Measurements from ENCODE around the gene SIK3. TPM values are rescaled to one million over a fixed set of nuclear protein-coding genes. Genes with fewer than 3 reads are reported as not detected.

Gene SIK3
- total RNA-seq, 4 donors from 2014 or later, result 45.0 to 70.2 (median 48.8) TPM

- peaks cover 0 to 4% (median 0%) of the 10 kb centered on the region in 4 donors for H3K4me1 ChIP-seq
- peaks cover 0 to 87% (median 8%) of the 10 kb centered on the region in 3 donors for H3K36me3 ChIP-seq
- WGBS, 2 donors, result 81 to 84% methylated on average over 10 to 11 of the region's 11 CpGs
- TF ChIP-seq, protein P1, sequence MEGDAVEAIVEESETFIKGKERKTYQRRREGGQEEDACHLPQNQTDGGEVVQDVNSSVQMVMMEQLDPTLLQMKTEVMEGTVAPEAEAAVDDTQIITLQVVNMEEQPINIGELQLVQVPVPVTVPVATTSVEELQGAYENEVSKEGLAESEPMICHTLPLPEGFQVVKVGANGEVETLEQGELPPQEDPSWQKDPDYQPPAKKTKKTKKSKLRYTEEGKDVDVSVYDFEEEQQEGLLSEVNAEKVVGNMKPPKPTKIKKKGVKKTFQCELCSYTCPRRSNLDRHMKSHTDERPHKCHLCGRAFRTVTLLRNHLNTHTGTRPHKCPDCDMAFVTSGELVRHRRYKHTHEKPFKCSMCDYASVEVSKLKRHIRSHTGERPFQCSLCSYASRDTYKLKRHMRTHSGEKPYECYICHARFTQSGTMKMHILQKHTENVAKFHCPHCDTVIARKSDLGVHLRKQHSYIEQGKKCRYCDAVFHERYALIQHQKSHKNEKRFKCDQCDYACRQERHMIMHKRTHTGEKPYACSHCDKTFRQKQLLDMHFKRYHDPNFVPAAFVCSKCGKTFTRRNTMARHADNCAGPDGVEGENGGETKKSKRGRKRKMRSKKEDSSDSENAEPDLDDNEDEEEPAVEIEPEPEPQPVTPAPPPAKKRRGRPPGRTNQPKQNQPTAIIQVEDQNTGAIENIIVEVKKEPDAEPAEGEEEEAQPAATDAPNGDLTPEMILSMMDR (IDR thresholded peaks at IDR 0.05), result no peak
- TF ChIP-seq POLR2A (IDR thresholded peaks at IDR 0.05), result no peak
- no peaks in the 10 kb centered on the region for H3K27me3 ChIP-seq
- DNase-seq (ENCODE audit: low spot score in 2 of 2), result no peak
- H3K4me3 ChIP-seq, result no peak overlapping the region
- no peaks in the 10 kb centered on the region for H3K9me3 ChIP-seq
- H3K27ac ChIP-seq, result no peak overlapping the region
These were observed 224.8 kb downstream of the SIK3 start for GRCh38 chr11:116873381-116873780.

DNA sequence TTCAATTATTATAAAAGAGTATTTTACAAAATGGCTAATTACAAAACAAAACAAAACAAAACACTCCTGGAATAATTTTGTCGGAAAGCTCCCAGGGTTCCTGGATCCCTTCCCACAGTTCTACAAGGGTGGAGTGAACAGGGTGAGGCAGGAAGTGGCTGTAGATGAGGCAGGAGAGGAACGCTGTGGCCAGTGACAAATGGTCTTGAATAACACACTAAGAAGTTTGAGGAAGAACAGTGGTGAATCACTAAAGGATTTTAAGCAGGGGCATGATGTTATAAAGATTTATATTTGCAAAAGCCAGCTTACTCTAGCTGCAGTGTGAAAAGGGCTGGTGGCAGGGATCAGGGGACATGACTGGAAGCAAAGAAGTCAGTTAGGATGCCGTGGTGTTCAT lies 227.0 kb downstream of the SIK3 start:
- Histone ChIP-seq H3K27ac (peak overlapping the region in 2 of 4 donors; percentile 46 to 65), H3K9me3 (no peaks in the 10 kb centered on the region), H3K4me1 (peaks cover 0 to 4% (median 0%) of the 10 kb centered on the region in 4 donors), H3K4me3 (no peak overlapping the region), H3K36me3 (peaks cover 0 to 100% (median 8%) of the 10 kb centered on the region in 3 donors), H3K27me3 (no peaks in the 10 kb centered on the region)
- WGBS, 2 donors, result 53 to 56% methylated on average over 3 of the region's 3 CpGs
- DNase-seq (ENCODE audit: low spot score in 2 of 2), result no peak
- TF ChIP-seq, protein P1 (IDR thresholded peaks at IDR 0.05), result no peak
- TF ChIP-seq EP300 (IDR thresholded peaks at IDR 0.05) (peak in 1 of 2 donors; percentile 10), POLR2A (IDR thresholded peaks at IDR 0.05) (no peak)

GRCh38 chr11:116870054-116870453 lies 228.2 kb downstream of the SIK3 start:
- H3K27me3 ChIP-seq, result no peaks in the 10 kb centered on the region
- TF ChIP-seq EP300 (IDR thresholded peaks at IDR 0.05) (no peak), POLR2A (IDR thresholded peaks at IDR 0.05) (no peak)
- TF ChIP-seq, protein P1 (IDR thresholded peaks at IDR 0.05), result no peak
- H3K9me3 ChIP-seq, result no peaks in the 10 kb centered on the region
- peaks cover 0 to 100% (median 16%) of the 10 kb centered on the region in 3 donors for H3K36me3 ChIP-seq
- H3K4me3 ChIP-seq, result no peak overlapping the region
- peaks cover 0 to 4% (median 0%) of the 10 kb centered on the region in 4 donors for H3K4me1 ChIP-seq
- 80 to 84% methylated on average over 3 of the region's 3 CpGs for WGBS, 2 donors
- no peak overlapping the region for H3K27ac ChIP-seq
- DNase-seq (ENCODE audit: low spot score in 2 of 2), result no peak

GRCh38 chr11:116869610-116870009 lies 228.6 kb downstream of the SIK3 start:
- Histone ChIP-seq H3K4me1 (peaks cover 0 to 4% (median 0%) of the 10 kb centered on the region in 4 donors), H3K27me3 (no peaks in the 10 kb centered on the region), H3K36me3 (peaks cover 0 to 99% (median 19%) of the 10 kb centered on the region in 3 donors), H3K9me3 (no peaks in the 10 kb centered on the region), H3K4me3 (no peak overlapping the region), H3K27ac (no peak overlapping the region)
- no peak for DNase-seq (ENCODE audit: low spot score in 2 of 2)
- TF ChIP-seq EP300 (IDR thresholded peaks at IDR 0.05) (no peak), POLR2A (IDR thresholded peaks at IDR 0.05) (no peak)
- TF ChIP-seq, protein P1 (IDR thresholded peaks at IDR 0.05), result no peak
- 58 to 67% methylated on average over 4 of the region's 4 CpGs for WGBS, 2 donors

DNA sequence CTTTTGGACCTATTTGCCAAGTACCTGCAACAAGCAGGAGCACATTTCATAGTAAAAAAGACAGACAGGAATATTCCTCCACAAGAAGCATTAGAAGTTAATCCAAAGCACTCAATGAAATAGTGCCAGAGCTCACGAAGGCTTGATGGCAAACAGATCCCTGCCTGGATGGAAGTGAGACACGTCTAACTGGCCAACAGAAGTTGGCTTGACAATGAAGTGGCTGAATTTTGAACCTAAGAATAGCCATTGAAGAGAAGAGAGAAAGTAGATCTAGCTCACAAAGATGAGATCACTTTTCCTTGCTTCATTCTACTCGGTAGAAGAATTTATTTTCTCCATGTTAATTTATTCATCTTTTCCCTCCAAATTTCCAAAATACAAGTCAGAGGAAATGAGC lies 230.2 kb downstream of the SIK3 start:
- Histone ChIP-seq H3K36me3 (peaks cover 0 to 99% (median 16%) of the 10 kb centered on the region in 3 donors), H3K27me3 (no peaks in the 10 kb centered on the region), H3K4me3 (no peak overlapping the region), H3K27ac (no peak overlapping the region), H3K4me1 (peaks cover 0 to 4% (median 0%) of the 10 kb centered on the region in 4 donors), H3K9me3 (no peaks in the 10 kb centered on the region)
- DNase-seq (ENCODE audit: low spot score in 2 of 2), result no peak
- 59 to 77% methylated on average over 3 of the region's 3 CpGs for WGBS, 2 donors
- TF ChIP-seq EP300 (IDR thresholded peaks at IDR 0.05) (no peak), POLR2A (IDR thresholded peaks at IDR 0.05) (no peak)
- TF ChIP-seq, protein P1 (IDR thresholded peaks at IDR 0.05), result no peak
